ENCODE results near the gene GPS1.

DNA sequence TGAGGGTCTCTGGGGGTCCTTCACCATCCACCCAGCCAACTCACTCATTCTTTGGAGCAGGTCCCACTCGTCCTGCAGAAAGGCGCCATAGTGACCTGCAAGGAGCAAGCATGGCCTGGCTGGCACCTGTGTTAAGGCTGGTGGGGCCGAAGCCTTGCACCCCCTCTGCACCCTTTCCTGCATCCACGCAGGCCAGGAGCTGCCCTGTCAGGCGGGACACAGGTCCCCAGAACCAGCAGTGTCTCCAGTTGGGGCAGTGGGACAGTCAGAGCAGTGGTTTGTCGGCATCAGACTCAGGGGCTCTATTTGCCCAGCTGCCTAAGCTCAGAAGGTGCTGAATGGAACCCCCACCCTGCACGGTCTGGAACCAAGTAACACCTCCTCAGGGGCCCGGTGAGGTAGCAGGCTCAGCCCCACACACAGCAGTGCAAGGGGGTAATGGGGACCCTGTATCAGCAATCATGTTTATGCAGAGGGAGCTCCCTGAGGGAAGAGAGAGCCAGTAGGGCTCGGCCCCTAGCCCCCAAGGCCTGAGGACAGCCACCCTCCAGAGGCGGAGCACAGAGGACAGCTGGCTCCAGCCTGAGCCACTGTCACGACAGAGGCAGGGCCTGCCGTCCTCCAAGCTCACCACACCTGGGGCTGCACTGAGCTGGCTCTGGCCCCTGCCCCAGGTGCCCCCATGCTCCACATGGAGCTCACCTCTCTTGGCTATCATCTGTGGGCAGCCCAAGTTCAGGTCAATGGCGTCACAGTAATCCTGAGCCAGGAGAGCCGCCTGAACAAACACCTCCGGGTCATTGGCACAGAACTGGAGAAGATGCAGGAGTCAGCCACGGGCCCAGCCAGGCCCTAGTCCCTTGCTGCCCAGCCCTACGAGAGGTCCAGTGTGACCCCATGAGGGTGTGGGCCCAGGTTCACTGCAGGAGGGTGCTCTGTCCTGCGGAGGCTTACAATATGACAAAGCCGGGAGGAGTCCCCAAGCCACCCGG lies 12.0 kb downstream of the GPS1 start:
- TF ChIP-seq, protein P1, sequence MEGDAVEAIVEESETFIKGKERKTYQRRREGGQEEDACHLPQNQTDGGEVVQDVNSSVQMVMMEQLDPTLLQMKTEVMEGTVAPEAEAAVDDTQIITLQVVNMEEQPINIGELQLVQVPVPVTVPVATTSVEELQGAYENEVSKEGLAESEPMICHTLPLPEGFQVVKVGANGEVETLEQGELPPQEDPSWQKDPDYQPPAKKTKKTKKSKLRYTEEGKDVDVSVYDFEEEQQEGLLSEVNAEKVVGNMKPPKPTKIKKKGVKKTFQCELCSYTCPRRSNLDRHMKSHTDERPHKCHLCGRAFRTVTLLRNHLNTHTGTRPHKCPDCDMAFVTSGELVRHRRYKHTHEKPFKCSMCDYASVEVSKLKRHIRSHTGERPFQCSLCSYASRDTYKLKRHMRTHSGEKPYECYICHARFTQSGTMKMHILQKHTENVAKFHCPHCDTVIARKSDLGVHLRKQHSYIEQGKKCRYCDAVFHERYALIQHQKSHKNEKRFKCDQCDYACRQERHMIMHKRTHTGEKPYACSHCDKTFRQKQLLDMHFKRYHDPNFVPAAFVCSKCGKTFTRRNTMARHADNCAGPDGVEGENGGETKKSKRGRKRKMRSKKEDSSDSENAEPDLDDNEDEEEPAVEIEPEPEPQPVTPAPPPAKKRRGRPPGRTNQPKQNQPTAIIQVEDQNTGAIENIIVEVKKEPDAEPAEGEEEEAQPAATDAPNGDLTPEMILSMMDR (IDR thresholded peaks at IDR 0.05): no peak
- TF ChIP-seq POLR2A (IDR thresholded peaks at IDR 0.05) (no peak), POLR2AphosphoS5 (IDR thresholded peaks at IDR 0.05) (no peak)

Measured in suprapubic skin (tissue), 4 donors.